Vagina (tissue), 2 donors: ENCODE data around the gene SH3BP2. TPM values are rescaled to one million over a fixed set of nuclear protein-coding genes. Genes with fewer than 3 reads are reported as not detected.

Experiments
- DNase-seq, 2 donors: peaks; one replicate each; pipeline ENCODE4 v3.0.0-alpha.2; 2017; ENCODE audit errors: extremely low spot score in 2 of 2
- H3K27ac ChIP-seq: fragments of 200-600 bp; sonication (generic); one replicate; pipeline ENCODE4 v1.5.1; 2019
- H3K27me3 ChIP-seq: fragments of 200-600 bp; sonication (generic); one replicate; pipeline ENCODE4 v1.5.1; 2019
- H3K36me3 ChIP-seq, 2 donors: fragments of 200-600 bp; sonication (generic); one replicate each; pipeline ENCODE4 v1.5.1; 2017 to 2019
- H3K4me1 ChIP-seq: fragments of 200-600 bp; sonication (generic); one replicate; pipeline ENCODE4 v1.5.1; 2019
- H3K4me3 ChIP-seq, 2 donors: fragments of 200-600 bp; sonication (generic); 1 replicate in 1 of 2; 2 replicates in 1 of 2; pipeline ENCODE4 v1.5.1; 2016 to 2019
- H3K9me3 ChIP-seq: fragments of 200-600 bp; sonication (generic); one replicate; pipeline ENCODE4 v1.5.1; 2019
- CTCF ChIP-seq, 3 experiments: fragments of 450-650 bp in 2 of 3; fragments of 200-600 bp in 1 of 3; sonication (generic) in 1 of 3; IDR thresholded peaks; one replicate each; pipeline ENCODE4 v1.5.1; 2017 to 2019; ENCODE audit warnings: antibody characterized with exemption in 3 of 3, mild to moderate bottlenecking in 2 of 3, moderate library complexity in 2 of 3
- POLR2A ChIP-seq, 2 donors: fragments of 450-650 bp; IDR thresholded peaks; one replicate each; pipeline ENCODE4 v1.6.1; 2017; ENCODE audit warnings: antibody characterized with exemption in 2 of 2, mild to moderate bottlenecking in 2 of 2, moderate library complexity in 2 of 2
- POLR2AphosphoS5 ChIP-seq, 2 donors: sonication (generic); formaldehyde crosslinking; IDR thresholded peaks; one replicate each; pipeline ENCODE4 v1.9.0; 2017; ENCODE audit warnings: antibody characterized with exemption in 2 of 2, mild to moderate bottlenecking in 2 of 2, low read depth in 1 of 2; ENCODE audit not compliant: insufficient read depth in 1 of 2
- intact Hi-C: fragments of 100-400 bp; cut with DNase I; formaldehyde crosslinking; loops from one replicate; pipeline ENCODE4 v1.15.1; 2023
- total RNA-seq: library from RNA; depleted of rRNA; stranded (reverse); fragments of >200 nt; gene quantifications from one replicate; pipeline ENCODE4 v1.2.3, GENCODE V29; 2016

The SH3BP2 gene
- total RNA-seq, 1 donor from 2014 or later: 102 TPM

- H3K36me3 ChIP-seq: no peaks in the 10 kb centered on the region
- H3K9me3 ChIP-seq: no peaks in the 10 kb centered on the region
- no peaks in the 10 kb centered on the region for H3K27me3 ChIP-seq
- DNase-seq: no peak
- intact Hi-C loops: no loop called here
- TF ChIP-seq POLR2AphosphoS5 (IDR thresholded peaks at IDR 0.05; ENCODE audit: insufficient read depth in 1 of 2, low read depth in 1 of 2) (peak in 1 of 2 donors; percentile 46), CTCF (IDR thresholded peaks at IDR 0.05) (no peak)
- H3K27ac ChIP-seq: peak overlapping the region; percentile 90
- peak overlapping the region; percentile 3 to 21 for H3K4me3 ChIP-seq
- peaks cover 98% of the 10 kb centered on the region for H3K4me1 ChIP-seq
These were observed 5.7 kb downstream of the SH3BP2 start for GRCh38 chr4:2798399-2799223.

GRCh38 chr4:2799224-2799911, 6.5 kb downstream of the SH3BP2 start:
- Histone ChIP-seq H3K27ac (peak overlapping the region; percentile 90), H3K4me1 (peaks cover 98% of the 10 kb centered on the region), H3K36me3 (no peaks in the 10 kb centered on the region), H3K9me3 (no peaks in the 10 kb centered on the region), H3K27me3 (no peaks in the 10 kb centered on the region), H3K4me3 (peak overlapping the region; percentile 3 to 21)
- TF ChIP-seq CTCF (IDR thresholded peaks at IDR 0.05): no peak
- no peak for TF ChIP-seq POLR2AphosphoS5 (IDR thresholded peaks at IDR 0.05; ENCODE audit: insufficient read depth in 1 of 2, low read depth in 1 of 2)
- no peak for TF ChIP-seq POLR2A (IDR thresholded peaks at IDR 0.05)
- intact Hi-C loops: no loop called here
- no peak for DNase-seq

GRCh38 chr4:2799971-2800690, 7.2 kb downstream of the SH3BP2 start:
- no peaks in the 10 kb centered on the region for H3K27me3 ChIP-seq
- H3K27ac ChIP-seq: peak overlapping the region; percentile 90
- H3K4me1 ChIP-seq: peaks cover 98% of the 10 kb centered on the region
- intact Hi-C loops: no loop called here
- no peaks in the 10 kb centered on the region for H3K36me3 ChIP-seq
- H3K4me3 ChIP-seq: peak overlapping the region; percentile 21
- TF ChIP-seq CTCF (IDR thresholded peaks at IDR 0.05) (no peak), POLR2A (IDR thresholded peaks at IDR 0.05) (no peak), POLR2AphosphoS5 (IDR thresholded peaks at IDR 0.05; ENCODE audit: insufficient read depth in 1 of 2, low read depth in 1 of 2) (no peak)
- H3K9me3 ChIP-seq: no peaks in the 10 kb centered on the region
- DNase-seq: no peak

GRCh38 chr4:2800691-2801596, 8.1 kb downstream of the SH3BP2 start:
- TF ChIP-seq POLR2AphosphoS5 (IDR thresholded peaks at IDR 0.05; ENCODE audit: insufficient read depth in 1 of 2, low read depth in 1 of 2) (peak in 1 of 2 donors; percentile 75), POLR2A (IDR thresholded peaks at IDR 0.05) (no peak), CTCF (IDR thresholded peaks at IDR 0.05) (no peak)
- Histone ChIP-seq H3K36me3 (no peaks in the 10 kb centered on the region), H3K9me3 (no peaks in the 10 kb centered on the region), H3K27me3 (no peaks in the 10 kb centered on the region), H3K4me3 (peak overlapping the region; percentile 21), H3K27ac (peak overlapping the region; percentile 90), H3K4me1 (peaks cover 98% of the 10 kb centered on the region)
- DNase-seq: no peak
- intact Hi-C loops: no loop called here
